PC-3 (cell line): ENCODE measurements around the gene RTN4.

Experiments used
- CTCF ChIP-seq: fragments of 300-600 bp; sonication (generic); conservative IDR thresholded peaks from 2 replicates; pipeline ENCODE4 v1.5.1; 2017; ENCODE audit warnings: antibody characterized with exemption, low read depth, mild to moderate bottlenecking, low read length
- EZH2phosphoT487 ChIP-seq: fragments of 300-600 bp; sonication (generic); IDR thresholded peaks from 2 replicates; pipeline ENCODE4 v1.6.1; 2018; ENCODE audit warnings: mild to moderate bottlenecking, antibody characterized with exemption, low read length, borderline replicate concordance

GRCh38 chr2:55054106-55054875 is 4.0 kb upstream of the RTN4 start:
- TF ChIP-seq CTCF = no peak
- TF ChIP-seq EZH2phosphoT487 = no peak
